ENCODE measurements around the gene SLC9B2.
"Not testable (repeated sequence)": the region's sequence is repeated elsewhere in the genome, so short reads cannot be mapped to it uniquely, and the experiment has no call there.

The SLC9B2 gene

DNA sequence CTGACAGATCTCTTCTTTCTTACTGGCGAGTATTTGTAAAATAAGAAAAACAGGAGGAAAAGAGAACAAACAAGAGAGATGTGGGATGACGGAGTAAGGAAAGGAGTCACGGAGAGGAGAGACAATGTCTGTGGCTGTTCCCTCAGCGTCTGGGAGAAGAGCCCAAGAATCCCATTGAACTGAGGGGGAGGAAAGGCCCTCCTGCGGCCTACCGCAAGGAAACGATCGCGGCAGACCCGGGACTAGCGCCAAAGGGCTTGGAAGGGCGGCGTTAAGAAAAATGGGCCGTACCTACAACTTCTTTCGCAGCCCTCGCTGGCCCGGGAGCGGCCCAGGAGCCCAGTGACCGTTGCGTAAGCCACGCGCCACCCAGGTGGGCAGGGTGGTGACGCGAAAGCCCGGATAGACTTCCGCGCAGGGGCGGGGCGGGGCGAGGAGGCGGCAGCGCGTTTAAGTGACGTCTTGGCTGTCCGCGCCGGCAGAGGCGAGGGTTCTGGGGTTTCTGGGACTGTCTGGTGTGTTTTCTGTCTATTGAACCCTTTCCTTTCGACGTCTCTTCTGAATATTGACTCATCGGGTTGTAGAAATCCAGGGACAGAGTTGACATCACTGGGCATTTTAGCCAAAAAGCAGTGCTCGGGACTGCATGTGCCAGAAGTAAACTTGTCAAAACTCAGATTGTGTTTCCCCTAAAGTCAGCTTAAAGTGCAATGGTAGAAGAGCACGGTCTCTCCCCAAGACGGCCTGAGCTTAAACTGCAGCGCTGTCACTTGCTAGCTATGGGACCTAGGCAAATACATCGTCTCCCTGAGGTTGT is 57.0 kb downstream of the SLC9B2 start, which contains the start of gene SLC9B1:
Gene SLC9B1, minus strand, starts transcription at position 398 of the 817 bp plus-strand sequence. CDS start 27,994 bp downstream, outside the sequence.
- peak; percentile 87 for DNase-seq (ENCODE audit: low read depth)

DNA sequence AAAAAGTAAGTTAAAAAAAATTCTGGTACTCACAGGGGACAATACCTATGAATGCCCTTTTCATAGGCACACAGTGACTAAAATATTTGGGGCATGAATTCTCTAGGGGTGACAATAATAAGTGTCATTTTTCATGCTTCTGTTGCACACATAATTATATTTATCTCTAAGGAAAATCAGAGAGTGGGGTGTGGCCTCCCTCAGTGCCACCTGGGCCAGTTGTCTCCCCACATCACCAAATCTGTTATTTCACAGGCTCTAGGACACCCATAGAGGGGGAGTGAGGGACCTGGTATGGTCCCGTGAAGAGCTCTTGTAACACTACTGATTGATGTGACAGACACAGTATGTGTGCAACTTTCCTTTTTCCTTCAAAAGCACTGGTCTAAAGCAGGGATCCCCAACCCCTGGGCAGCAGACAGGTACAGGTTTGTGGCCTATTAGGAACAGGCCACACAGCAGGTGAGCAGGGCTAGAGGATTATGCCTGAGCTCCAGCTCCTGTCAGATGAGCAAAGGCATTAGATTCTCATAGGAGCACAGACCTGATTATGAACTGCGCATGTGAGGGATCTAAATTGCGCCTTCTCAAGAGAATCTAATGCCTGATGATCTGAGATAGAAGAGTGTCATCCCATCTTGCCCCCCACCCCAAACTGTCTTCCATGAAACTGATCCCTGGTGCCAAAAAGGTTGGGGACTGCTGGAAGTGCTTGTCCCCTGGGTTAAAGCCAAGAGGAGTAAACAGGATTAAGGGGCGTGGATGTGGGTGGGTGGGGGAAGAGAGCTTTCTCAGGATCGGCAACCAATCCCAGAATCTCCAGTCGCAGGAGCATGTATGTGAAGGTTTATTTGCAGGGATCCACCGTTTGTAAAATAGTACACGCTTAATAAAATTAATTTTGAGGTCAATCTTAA is 57.9 kb downstream of the SLC9B2 start:
- no peak for DNase-seq (ENCODE audit: low read depth)

DNA sequence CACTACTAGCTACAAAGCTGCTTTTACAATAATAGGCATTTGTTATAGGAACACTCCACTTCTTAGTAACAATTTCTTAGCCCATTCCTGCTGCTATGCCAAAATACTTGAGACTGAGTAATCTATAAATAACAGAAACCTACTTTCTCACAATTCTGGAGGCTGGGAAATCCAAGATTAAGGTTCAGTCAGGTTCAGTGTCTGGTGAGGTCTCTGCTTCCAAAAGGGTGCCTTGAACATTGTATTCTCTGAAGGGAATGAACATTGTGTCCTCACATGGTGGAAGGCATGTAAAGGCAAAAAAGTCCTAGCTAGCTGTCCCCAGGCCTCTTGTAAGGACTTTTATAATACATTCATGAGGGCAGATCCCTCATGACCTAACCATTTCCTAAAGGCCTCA is 64.0 kb downstream of the SLC9B2 start:
- no peak for DNase-seq (ENCODE audit: low read depth)

DNA sequence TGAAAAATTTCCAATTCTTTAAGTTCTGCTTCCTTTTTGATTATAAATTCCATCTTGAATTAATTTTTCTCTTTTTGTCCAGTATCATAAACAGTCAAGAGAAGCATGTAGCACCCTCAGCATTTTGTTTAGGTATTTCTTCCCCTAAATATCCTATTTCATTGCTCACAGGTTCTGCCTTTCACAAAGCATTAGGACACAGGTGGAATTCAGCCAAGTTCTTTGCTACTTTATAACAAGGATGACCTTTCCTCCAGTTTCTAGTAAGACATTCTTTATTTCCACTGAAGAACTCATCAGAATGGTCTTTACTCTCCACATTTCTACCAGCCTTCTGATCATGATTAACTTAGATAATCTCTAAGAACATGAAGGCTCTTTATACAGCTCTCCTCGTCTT is 64.5 kb downstream of the SLC9B2 start:
- DNase-seq (ENCODE audit: low read depth), result no peak

DNA sequence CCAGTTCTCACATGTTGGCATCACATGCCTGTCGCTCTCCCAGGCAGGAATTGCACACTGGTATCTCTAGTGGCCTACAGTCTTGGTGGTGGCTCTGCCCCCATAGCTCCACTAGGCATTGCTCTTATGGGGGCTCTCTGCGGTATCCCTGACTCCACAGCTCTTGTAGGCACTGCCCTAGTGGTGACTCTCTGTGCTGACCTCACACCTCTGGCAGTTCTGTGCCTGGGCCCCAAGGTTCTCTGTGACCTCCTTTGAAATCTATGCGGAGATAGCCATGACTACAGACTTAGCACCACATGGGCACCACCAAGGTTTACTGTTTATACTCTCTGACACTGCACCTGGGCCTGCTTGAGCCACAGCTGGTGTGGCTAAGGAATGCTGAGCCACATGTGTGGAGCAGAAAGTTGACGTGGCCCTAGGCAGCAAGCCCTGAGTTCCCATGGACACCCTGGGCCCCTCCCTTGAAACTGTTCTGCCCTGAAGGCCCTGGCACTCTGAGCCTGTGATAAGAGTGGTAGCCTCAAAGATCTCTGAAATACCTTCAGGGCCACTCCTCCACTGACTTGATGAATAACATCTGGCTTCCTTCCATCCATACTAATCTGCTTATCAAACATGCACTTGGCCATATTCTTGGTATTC is 65.1 kb downstream of the SLC9B2 start:
- DNase-seq (ENCODE audit: low read depth), result no peak

DNA sequence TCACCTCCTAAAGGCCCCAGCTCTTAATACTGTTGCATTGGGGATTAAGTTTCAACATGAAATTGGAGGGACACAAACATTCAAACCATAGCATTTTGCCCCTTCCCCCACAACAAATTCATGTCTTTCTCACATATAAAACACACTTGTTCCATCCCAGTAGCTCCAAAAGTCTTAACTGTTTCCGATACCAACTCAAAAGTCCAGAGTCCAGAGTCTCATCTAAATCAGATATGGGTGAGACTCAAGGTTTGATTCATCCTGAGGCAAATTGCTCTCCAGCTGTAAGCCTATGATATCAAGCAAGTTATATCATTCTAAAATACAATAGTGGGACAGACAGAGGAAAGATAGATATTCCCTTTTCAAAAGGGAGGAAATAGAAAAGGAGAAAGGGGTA is 65.8 kb downstream of the SLC9B2 start:
- no peak for DNase-seq (ENCODE audit: low read depth)

DNA sequence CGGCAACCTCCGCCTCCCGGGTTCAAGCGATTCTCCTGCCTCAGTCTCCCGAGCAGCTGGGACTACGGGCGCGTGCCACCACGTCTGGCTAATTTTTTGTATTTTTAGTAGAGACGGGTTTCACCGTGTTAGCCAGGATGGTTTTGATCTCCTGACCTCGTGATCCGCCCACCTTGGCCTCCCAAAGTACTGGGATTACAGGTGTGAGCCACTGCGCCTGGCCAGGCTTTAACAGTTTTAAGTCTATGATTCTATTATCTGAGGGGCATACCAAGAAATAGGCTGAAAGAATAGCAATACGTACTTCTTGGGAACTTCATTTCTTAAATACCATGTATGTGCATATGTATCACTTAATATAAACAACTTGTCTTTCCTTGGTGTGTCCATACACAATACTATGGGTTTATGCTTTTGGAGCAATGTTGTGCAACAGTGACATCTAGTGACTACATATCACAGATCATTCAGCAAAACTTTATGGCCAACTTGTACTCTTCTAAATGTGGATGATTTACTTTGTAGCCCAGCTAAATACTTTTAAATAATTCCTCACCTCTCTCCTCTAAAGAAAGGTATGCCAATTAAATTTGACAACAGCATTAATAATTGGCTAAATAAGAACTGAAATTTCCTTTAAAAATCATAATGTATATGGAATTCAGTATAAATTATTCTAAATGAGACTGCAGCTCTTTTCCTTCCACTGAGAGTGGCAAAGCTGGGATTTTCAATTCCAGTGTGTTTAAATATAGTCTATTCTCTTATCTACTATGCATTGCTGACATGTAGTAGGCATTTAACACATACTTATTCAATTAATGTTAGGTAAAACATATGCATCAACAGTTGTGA is 67.5 kb downstream of the SLC9B2 start:
- no peak for DNase-seq (ENCODE audit: low read depth)

DNA sequence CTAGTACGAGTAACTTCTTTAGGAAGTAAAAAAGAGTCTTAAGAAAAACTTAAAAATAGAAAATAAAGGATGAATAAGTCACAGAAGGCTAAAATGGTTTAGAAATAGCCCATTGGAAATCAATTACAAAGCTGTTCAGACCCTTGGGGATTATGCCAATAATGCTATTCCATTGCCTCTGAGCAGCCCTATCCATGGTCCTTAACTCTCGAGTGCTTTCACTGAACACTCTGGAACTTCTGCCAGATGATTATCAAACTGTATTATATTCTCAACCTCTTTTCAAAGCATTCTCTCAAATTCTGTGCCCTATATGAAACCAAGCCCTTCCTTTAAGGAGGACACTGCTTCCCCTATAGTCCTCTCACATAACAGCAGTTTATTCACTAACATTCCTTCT is 74.0 kb downstream of the SLC9B2 start:
- DNase-seq (ENCODE audit: low read depth), result no peak

DNA sequence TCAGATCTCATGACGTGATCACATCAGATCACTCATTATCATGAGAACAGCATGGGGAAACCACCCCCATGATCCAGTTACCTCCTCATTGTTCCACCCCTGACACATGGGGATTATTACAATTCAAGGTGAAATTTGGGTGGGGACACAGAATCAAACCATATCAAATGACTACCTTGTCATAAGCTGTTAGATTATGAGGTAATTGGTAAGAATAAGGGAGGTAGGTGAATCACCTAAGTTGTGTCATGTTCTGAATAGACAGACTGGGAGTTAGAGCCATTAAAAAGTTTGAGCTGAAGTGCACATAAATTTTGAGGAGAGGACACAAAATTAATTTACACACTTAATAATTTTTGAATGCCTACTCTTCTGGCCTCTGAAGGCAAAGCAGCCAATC is 81.8 kb downstream of the SLC9B2 start:
- no peak for DNase-seq (ENCODE audit: low read depth)

DNA sequence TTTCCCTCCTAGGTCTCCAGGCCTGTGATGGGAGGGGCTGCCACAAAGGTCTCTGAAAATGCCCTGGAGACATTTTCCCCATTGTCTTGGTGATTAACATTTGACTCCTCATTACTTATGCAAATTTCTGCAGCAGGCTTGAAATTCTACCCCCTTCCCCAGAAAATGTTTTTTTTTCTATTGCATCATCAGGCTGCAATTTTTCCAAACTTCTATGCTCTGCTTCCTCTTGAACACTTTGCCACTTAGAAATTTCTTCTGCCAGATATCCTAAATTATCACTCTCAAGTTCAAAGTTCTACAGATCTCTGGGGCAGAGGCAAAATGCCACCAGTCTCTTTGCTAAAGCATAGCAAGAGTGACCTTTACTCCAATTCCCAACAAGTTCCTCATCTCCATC is 82.6 kb downstream of the SLC9B2 start:
- not testable (repeated sequence) for DNase-seq (ENCODE audit: low read depth)

DNA sequence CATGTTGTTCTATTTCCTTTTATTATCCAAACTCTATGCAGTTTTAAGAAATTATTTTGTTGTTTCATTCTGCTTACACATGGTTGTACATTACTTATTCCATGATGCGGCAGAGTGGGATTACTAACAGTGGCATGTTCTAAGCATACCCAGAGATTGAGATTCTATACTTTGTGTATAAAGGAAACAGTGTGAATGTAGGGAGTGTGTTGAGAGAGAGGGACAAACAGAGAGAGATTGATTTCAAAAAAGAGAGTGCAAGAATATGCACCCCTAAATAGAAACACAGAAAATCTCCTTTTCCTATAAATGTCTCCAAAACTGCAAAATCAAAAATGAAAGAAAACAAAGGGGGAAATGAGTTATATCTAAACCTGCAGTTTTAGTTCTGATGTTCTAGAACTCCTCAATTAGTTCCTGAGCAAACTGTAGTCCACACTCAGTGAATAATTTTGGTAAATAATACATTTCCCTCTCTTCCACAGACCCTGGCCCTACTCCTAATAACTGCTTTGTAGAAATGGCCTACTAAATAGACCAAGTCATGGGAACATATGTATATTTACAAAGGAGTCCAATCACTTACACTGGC is 88.0 kb downstream of the SLC9B2 start:
- no peak for DNase-seq (ENCODE audit: low read depth)

DNA sequence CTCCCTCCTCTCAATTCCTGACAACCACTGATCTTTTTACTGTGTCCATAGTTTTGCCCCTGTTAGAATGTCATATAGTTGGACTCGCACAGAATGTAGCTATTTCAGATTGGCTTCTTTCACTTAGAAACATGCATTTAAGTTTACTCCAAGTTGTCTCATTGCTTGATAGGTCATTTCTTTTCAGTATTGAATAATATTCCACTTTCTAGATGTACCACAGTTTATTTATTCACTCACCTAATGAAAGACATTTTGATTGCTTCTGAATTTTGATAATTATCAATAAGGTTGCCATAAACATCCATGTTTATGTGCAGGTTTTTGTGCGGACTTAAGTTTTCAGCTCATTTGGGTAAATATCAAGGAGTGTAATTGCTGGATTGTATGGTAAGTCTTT is 95.6 kb downstream of the SLC9B2 start:
- DNase-seq (ENCODE audit: low read depth), result no peak
